Measurements from ENCODE around the gene OR4N5.
"Not testable (repeated sequence)": the region's sequence is repeated elsewhere in the genome, so short reads cannot be mapped to it uniquely, and the experiment has no call there.

The OR4N5 gene

GRCh38 chr14:20138520-20138919 lies at the start of gene OR4N5:
OR4N5 (plus strand) TSS chr14:20138820; CDS start chr14:20143736, 4,916 bp downstream.
- no peak for DNase-seq

- no peak for DNase-seq
These were observed 46.6 kb upstream of the OR4N5 start for GRCh38 chr14:20092050-20092449.

GRCh38 chr14:20093442-20093841 lies 45.2 kb upstream of the OR4N5 start:
- DNase-seq = no peak

GRCh38 chr14:20098926-20099770 lies 39.5 kb upstream of the OR4N5 start:
- not testable (repeated sequence) for DNase-seq

GRCh38 chr14:20110438-20110837 lies 28.2 kb upstream of the OR4N5 start, which contains the start of gene OR4K17:
OR4K17 (plus strand) TSS chr14:20110739; CDS start chr14:20117500, 6,761 bp downstream.
- DNase-seq = no peak

GRCh38 chr14:20112321-20112720 lies 26.3 kb upstream of the OR4N5 start:
- no peak for DNase-seq

- DNase-seq = no peak
These were observed 21.9 kb upstream of the OR4N5 start for GRCh38 chr14:20116748-20117147.

GRCh38 chr14:20118795-20119194 lies 19.8 kb upstream of the OR4N5 start:
- DNase-seq = no peak

GRCh38 chr14:20143911-20144310 lies 5.3 kb downstream of the OR4N5 start:
- no peak for DNase-seq

- DNase-seq = no peak
These were observed 6.2 kb downstream of the OR4N5 start for GRCh38 chr14:20144820-20145219.

- DNase-seq = no peak
These were observed 25.8 kb downstream of the OR4N5 start for GRCh38 chr14:20164462-20164861.

GRCh38 chr14:20167091-20167490 lies 28.5 kb downstream of the OR4N5 start:
- DNase-seq = no peak

GRCh38 chr14:20169852-20170251 lies 31.2 kb downstream of the OR4N5 start:
- DNase-seq = not testable (repeated sequence)

GRCh38 chr14:20174205-20174604 lies 35.6 kb downstream of the OR4N5 start:
- DNase-seq = not testable (repeated sequence)

- DNase-seq = no peak
These were observed 37.7 kb downstream of the OR4N5 start for GRCh38 chr14:20176330-20176729.

GRCh38 chr14:20177433-20177974 lies 38.9 kb downstream of the OR4N5 start:
- no peak for DNase-seq

- no peak for DNase-seq
These were observed 40.6 kb downstream of the OR4N5 start for GRCh38 chr14:20179218-20179617.

- no peak for DNase-seq
These were observed 41.3 kb downstream of the OR4N5 start for GRCh38 chr14:20179880-20180279.

GRCh38 chr14:20180486-20180885 lies 41.9 kb downstream of the OR4N5 start:
- no peak for DNase-seq

GRCh38 chr14:20184181-20184580 lies 45.6 kb downstream of the OR4N5 start:
- DNase-seq = no peak

- DNase-seq = no peak
These were observed 52.0 kb downstream of the OR4N5 start, which contains the start of gene OR11G2 for GRCh38 chr14:20190596-20190995. OR11G2 (plus strand) TSS chr14:20190896; CDS start chr14:20197438, 6,542 bp downstream.

- no peak for DNase-seq
These were observed 52.8 kb downstream of the OR4N5 start for GRCh38 chr14:20191396-20191795.

GRCh38 chr14:20194101-20194500 lies 55.5 kb downstream of the OR4N5 start:
- DNase-seq = no peak

Data from SIG-M5 (cell line).